Kidney epithelial cell (primary cell): Measurements from ENCODE around the gene PRM3. TPM values are rescaled to one million over a fixed set of nuclear protein-coding genes. Genes with fewer than 3 reads are reported as not detected.

Experiments
- DNase-seq: peaks from one replicate; pipeline ENCODE4 v3.0.0-alpha.2; 2010; ENCODE audit warnings: low read depth
- H3K27me3 ChIP-seq: 2 replicates; pipeline ENCODE4 v1.6.0; 2011; ENCODE audit warnings: low read length; ENCODE audit not compliant: control insufficient read depth, insufficient read depth
- H3K36me3 ChIP-seq: 2 replicates; pipeline ENCODE4 v1.5.1; 2011; ENCODE audit warnings: low read length; ENCODE audit not compliant: control insufficient read depth, insufficient read depth
- H3K4me3 ChIP-seq: 2 replicates; pipeline ENCODE4 v1.5.1; 2011; ENCODE audit warnings: low read depth, mild to moderate bottlenecking, control low read depth, low read length
- CTCF ChIP-seq: IDR thresholded peaks from 2 replicates; pipeline ENCODE4 v1.5.1; 2011; ENCODE audit warnings: mild to moderate bottlenecking, moderate library complexity, low read length, control low read depth, inconsistent platforms; ENCODE audit not compliant: insufficient read depth, poor library complexity, severe bottlenecking
- total RNA-seq: library from RNA; depleted of rRNA; stranded (reverse); fragments of >200 nt; gene quantifications from 2 replicates; pipeline ENCODE4 v1.2.3, GENCODE V29; 2015

Gene PRM3
- total RNA-seq, 1 donor from 2014 or later: not detected

- Histone ChIP-seq H3K4me3 (no peak overlapping the region), H3K27me3 (peaks cover 2% of the 10 kb centered on the region), H3K36me3 (no peaks in the 10 kb centered on the region)
- TF ChIP-seq CTCF: no peak
- no peak for DNase-seq
Observed at GRCh38 chr16:11263737-11264136, 9.7 kb downstream of the PRM3 start.

- no peak for TF ChIP-seq CTCF
- Histone ChIP-seq H3K27me3 (peaks cover 2% of the 10 kb centered on the region), H3K36me3 (no peaks in the 10 kb centered on the region), H3K4me3 (no peak overlapping the region)
- no peak for DNase-seq
Observed at GRCh38 chr16:11262915-11263314, 10.5 kb downstream of the PRM3 start.

- no peak for DNase-seq
- Histone ChIP-seq H3K4me3 (no peak overlapping the region), H3K36me3 (no peaks in the 10 kb centered on the region), H3K27me3 (no peaks in the 10 kb centered on the region)
- TF ChIP-seq CTCF: no peak
Observed at GRCh38 chr16:11260596-11260966, 12.8 kb downstream of the PRM3 start.

GRCh38 chr16:11259655-11260595 lies 13.5 kb downstream of the PRM3 start:
- DNase-seq: no peak
- Histone ChIP-seq H3K27me3 (no peaks in the 10 kb centered on the region), H3K36me3 (no peaks in the 10 kb centered on the region), H3K4me3 (no peak overlapping the region)
- no peak for TF ChIP-seq CTCF

- DNase-seq: no peak
- no peak for TF ChIP-seq CTCF
- H3K36me3 ChIP-seq: no peaks in the 10 kb centered on the region
- no peaks in the 10 kb centered on the region for H3K27me3 ChIP-seq
- no peak overlapping the region for H3K4me3 ChIP-seq
Observed at GRCh38 chr16:11258553-11259492, 14.6 kb downstream of the PRM3 start.
